ENCODE results near the gene KYAT1.

Gene KYAT1

DNA sequence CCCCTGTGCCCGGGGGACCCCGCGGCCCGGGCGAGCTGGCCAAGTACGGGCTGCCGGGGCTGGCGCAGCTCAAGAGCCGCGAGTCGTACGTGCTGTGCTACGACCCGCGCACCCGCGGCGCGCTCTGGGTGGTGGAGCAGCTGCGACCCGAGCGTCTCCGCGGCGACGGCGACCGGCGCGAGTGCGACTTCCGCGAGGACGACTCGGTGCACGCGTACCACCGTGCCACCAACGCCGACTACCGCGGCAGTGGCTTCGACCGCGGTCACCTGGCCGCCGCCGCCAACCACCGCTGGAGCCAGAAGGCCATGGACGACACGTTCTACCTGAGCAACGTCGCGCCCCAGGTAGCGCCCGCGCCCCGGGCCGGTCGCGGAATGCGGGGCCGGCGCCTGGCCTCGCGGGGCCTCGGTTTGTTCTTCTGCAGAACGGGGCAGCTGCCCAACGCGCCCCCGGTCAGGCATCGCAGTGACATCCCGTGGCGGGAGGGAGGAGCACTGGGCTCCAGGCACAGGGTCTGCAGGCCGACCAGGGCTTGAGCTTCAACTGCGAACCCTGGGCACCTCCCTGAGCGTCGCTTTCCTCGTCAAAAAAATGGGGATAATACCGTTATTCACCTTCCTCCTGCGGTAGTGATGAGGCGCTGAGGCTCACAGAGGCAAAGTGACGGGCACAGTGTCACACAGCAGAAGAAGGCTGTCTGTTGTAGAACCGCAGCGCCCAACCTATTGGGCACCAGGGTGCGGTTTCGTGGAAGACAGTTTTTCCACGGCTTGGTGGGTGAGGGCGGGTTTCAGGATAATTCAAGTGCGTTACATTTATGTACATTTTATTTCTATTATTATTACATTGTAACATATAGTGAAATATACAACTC lies 62.7 kb downstream of the KYAT1 start:
- Histone ChIP-seq H3K27ac (ENCODE audit: low read length) (no peak overlapping the region), H3K36me3 (ENCODE audit: control insufficient read depth, low read depth, low read length) (peaks cover 27% of the 10 kb centered on the region), H3K4me1 (ENCODE audit: control insufficient read depth, low read depth, low read length) (no peaks in the 10 kb centered on the region), H3K27me3 (ENCODE audit: control insufficient read depth, insufficient read depth, low read length) (peaks cover 4% of the 10 kb centered on the region), H3K9me3 (ENCODE audit: control insufficient read depth, low read depth, low read length) (no peaks in the 10 kb centered on the region), H3K9ac (ENCODE audit: low read length) (no peak overlapping the region), H3K4me3 (ENCODE audit: low read length) (peak overlapping the region; percentile 61)

DNA sequence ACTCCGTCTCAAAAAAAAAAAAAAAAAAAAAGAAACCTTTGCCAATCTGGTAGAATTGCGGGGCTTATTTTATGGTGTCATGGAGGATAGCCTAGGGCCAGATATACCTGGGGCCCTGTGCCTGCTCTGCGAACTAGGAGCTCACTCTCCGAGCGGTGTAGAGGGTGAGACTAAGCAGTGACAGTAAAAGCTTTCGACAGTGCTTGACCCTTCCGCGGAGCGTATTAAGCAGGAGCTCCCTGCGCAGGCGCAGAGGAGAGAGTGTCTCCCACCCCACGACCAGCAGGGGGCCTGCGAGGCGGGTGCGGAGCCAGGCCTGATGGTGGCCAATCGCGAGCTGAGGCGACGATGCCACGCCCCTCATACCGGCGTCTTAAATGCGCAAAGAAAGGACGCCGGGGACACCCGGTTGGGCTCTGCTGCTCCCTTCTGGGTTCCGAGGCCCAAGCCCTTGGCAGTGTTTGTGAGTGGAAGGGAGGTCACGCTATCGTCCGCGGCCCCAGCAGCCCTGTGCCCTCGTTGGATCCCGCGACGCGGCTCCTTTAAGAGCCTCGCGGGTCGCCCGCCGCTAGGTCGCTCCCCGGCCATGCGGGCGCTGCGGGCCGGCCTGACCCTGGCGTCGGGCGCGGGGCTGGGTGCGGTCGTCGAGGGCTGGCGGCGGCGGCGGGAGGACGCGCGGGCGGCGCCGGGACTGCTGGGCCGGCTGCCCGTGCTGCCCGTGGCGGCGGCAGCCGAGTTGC lies 63.5 kb downstream of the KYAT1 start, which contains the start of gene ENDOG:
ENDOG (plus strand) TSS at position 402 of the 740 bp plus-strand sequence; CDS start at position 587, 185 bp downstream.
- Histone ChIP-seq H3K27ac (ENCODE audit: low read length) (no peak within 1 kb of the TSS), H3K9me3 (ENCODE audit: control insufficient read depth, low read depth, low read length) (no peaks in the 10 kb centered on the region), H3K9ac (ENCODE audit: low read length) (peak within 1 kb of the TSS; percentile 48), H3K36me3 (ENCODE audit: control insufficient read depth, low read depth, low read length) (peaks cover 19% of the 10 kb centered on the region), H3K4me3 (ENCODE audit: low read length) (peak within 1 kb of the TSS; percentile 61), H3K27me3 (ENCODE audit: control insufficient read depth, insufficient read depth, low read length) (peaks cover 4% of the 10 kb centered on the region), H3K4me1 (ENCODE audit: control insufficient read depth, low read depth, low read length) (no peaks in the 10 kb centered on the region)

DNA sequence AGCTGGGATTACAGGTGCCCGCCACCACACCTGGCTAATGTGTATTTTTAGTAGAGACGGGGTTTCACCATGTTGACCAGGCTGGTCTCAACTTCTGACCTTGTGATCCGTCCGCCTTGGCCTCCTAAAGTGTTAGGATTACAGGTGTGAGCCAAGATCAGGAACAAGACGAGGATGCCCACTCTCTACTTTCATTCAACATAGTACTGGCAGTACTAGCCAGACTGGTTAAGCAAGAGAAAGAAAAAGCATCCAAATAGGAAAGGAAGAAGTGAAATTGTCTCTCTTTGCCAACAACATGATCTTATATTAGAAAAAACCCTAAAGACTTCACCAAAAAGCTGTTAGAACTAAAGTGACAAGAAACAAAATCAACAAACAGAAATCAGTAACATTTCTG lies 70.9 kb downstream of the KYAT1 start:
- Histone ChIP-seq H3K36me3 (ENCODE audit: control insufficient read depth, low read depth, low read length) (peaks cover 10% of the 10 kb centered on the region), H3K4me1 (ENCODE audit: control insufficient read depth, low read depth, low read length) (no peaks in the 10 kb centered on the region), H3K4me3 (ENCODE audit: low read length) (no peak overlapping the region), H3K9me3 (ENCODE audit: control insufficient read depth, low read depth, low read length) (no peaks in the 10 kb centered on the region), H3K27me3 (ENCODE audit: control insufficient read depth, insufficient read depth, low read length) (no peaks in the 10 kb centered on the region), H3K27ac (ENCODE audit: low read length) (no peak overlapping the region), H3K9ac (ENCODE audit: low read length) (no peak overlapping the region)

DNA sequence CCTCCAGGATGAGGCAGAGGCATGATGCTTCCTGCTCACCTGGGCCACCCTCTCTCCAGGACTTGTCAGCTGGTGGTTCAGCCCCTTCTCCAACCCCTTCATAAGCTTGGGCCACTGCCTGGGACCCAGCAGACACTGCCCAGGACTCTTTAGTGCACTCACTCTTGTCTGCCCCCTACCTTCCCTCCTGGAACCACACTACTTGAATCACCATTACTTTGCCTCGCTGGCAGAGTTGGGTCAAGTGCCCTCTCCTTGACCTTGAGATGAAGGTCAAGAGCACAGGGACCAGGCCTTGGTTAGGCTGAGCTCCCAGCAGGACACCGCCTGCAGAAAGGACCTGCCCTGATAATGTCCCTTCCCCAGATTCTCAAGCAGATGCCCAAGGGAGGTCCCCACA lies 71.9 kb downstream of the KYAT1 start:
- peaks cover 19% of the 10 kb centered on the region for H3K36me3 ChIP-seq (ENCODE audit: control insufficient read depth, low read depth, low read length)
- no peak overlapping the region for H3K4me3 ChIP-seq (ENCODE audit: low read length)
- no peaks in the 10 kb centered on the region for H3K4me1 ChIP-seq (ENCODE audit: control insufficient read depth, low read depth, low read length)
- H3K27me3 ChIP-seq (ENCODE audit: control insufficient read depth, insufficient read depth, low read length), result no peaks in the 10 kb centered on the region
- no peak overlapping the region for H3K9ac ChIP-seq (ENCODE audit: low read length)
- H3K9me3 ChIP-seq (ENCODE audit: control insufficient read depth, low read depth, low read length), result no peaks in the 10 kb centered on the region
- H3K27ac ChIP-seq (ENCODE audit: low read length), result no peak overlapping the region

DNA sequence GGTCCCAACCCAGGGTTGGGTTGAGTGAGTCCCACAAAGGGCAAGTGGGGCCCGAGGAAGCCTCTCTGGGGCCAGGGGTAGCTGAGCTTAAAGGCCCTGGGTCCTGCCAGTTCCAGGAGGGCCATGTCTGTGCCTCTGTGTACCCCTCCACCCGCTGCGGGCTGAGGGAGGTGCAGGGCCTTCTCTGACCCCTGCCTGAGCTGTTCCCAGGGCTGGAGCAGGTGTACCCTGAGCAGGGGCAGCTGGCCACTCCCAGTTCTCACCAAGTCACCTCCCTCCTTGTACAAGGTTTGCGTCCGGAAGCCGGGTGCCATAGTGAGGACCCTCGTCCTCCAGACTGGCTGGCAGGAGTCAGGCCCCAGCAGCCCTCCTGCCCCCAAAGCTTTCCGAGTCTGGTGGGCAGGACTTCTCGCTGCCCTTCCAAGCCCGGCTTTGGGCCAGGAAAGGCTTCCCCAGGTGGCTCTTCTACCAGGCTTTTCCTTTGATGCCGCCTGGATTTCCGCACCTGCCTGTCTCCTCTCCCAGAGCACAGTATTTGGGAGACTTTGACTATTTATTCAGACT lies 72.6 kb downstream of the KYAT1 start:
- H3K9me3 ChIP-seq (ENCODE audit: control insufficient read depth, low read depth, low read length), result no peaks in the 10 kb centered on the region
- no peaks in the 10 kb centered on the region for H3K27me3 ChIP-seq (ENCODE audit: control insufficient read depth, insufficient read depth, low read length)
- H3K36me3 ChIP-seq (ENCODE audit: control insufficient read depth, low read depth, low read length), result peaks cover 22% of the 10 kb centered on the region
- no peaks in the 10 kb centered on the region for H3K4me1 ChIP-seq (ENCODE audit: control insufficient read depth, low read depth, low read length)
- H3K27ac ChIP-seq (ENCODE audit: low read length), result no peak overlapping the region
- H3K4me3 ChIP-seq (ENCODE audit: low read length), result no peak overlapping the region
- no peak overlapping the region for H3K9ac ChIP-seq (ENCODE audit: low read length)

DNA sequence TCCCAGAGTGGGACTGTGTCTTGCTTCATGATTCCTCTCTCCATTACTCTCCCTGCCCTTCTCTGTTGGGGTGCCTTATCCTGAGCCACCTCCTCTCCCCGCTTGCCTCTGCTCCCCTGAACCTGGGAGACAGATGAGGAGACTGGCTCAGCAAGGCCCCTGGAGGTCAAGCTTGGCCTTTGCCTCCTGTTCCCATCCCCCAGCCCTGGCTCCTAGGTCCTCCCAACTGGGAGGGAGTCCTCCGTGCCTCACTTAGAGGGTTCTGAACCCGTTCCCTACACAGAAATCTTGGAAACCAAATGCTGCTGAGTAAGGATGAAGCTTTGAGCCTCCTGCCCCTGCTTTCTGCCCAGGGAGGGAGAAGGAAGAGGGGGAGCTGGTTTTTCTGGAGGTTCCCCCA lies 73.2 kb downstream of the KYAT1 start:
- no peaks in the 10 kb centered on the region for H3K9me3 ChIP-seq (ENCODE audit: control insufficient read depth, low read depth, low read length)
- H3K4me1 ChIP-seq (ENCODE audit: control insufficient read depth, low read depth, low read length), result no peaks in the 10 kb centered on the region
- H3K4me3 ChIP-seq (ENCODE audit: low read length), result no peak overlapping the region
- H3K9ac ChIP-seq (ENCODE audit: low read length), result no peak overlapping the region
- no peaks in the 10 kb centered on the region for H3K27me3 ChIP-seq (ENCODE audit: control insufficient read depth, insufficient read depth, low read length)
- H3K27ac ChIP-seq (ENCODE audit: low read length), result no peak overlapping the region
- H3K36me3 ChIP-seq (ENCODE audit: control insufficient read depth, low read depth, low read length), result peaks cover 27% of the 10 kb centered on the region

DNA sequence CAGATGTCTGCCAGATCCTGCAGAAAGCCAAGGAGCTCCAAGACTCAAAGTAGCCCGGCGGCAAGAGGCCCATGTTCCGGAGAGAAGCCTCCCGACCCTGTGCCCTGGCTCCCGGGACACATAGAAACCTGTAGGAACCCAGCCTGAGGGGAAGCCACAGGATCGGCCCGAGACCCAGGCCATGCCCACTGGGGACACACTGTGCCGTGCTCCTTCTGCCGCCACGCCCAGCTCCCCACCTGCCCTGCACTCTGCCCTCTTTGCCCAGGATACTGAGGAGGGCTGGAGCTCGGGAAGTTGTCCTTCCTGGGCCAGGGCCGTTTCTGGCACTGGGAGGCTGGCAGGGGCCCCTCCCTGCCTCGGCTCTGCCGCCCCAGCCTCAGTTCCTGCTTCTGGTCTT lies 73.9 kb downstream of the KYAT1 start:
- Histone ChIP-seq H3K4me3 (ENCODE audit: low read length) (no peak overlapping the region), H3K9ac (ENCODE audit: low read length) (no peak overlapping the region), H3K36me3 (ENCODE audit: control insufficient read depth, low read depth, low read length) (peaks cover 34% of the 10 kb centered on the region), H3K27ac (ENCODE audit: low read length) (no peak overlapping the region), H3K27me3 (ENCODE audit: control insufficient read depth, insufficient read depth, low read length) (no peaks in the 10 kb centered on the region), H3K4me1 (ENCODE audit: control insufficient read depth, low read depth, low read length) (no peaks in the 10 kb centered on the region), H3K9me3 (ENCODE audit: control insufficient read depth, low read depth, low read length) (no peaks in the 10 kb centered on the region)

DNA sequence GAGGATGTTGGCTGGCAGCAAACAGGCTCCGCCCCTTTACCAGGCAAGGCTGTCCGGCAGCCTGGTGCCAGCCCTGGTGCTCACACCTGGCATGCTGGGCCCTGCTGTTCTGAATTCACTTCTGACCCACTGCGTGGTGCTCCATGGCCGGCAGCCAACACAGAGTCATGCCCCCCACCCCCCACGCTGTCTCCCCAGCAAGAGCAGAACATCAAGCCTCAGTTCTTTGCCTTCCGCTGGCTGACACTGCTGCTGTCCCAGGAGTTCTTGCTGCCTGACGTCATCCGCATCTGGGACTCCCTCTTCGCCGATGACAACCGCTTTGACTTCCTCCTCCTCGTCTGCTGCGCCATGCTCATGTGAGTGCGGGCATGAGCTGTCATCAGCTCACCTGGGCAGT lies 76.1 kb downstream of the KYAT1 start:
- Histone ChIP-seq H3K9me3 (ENCODE audit: control insufficient read depth, low read depth, low read length) (no peaks in the 10 kb centered on the region), H3K27me3 (ENCODE audit: control insufficient read depth, insufficient read depth, low read length) (no peaks in the 10 kb centered on the region), H3K4me3 (ENCODE audit: low read length) (no peak overlapping the region), H3K36me3 (ENCODE audit: control insufficient read depth, low read depth, low read length) (peaks cover 40% of the 10 kb centered on the region), H3K9ac (ENCODE audit: low read length) (no peak overlapping the region), H3K4me1 (ENCODE audit: control insufficient read depth, low read depth, low read length) (no peaks in the 10 kb centered on the region), H3K27ac (ENCODE audit: low read length) (no peak overlapping the region)

DNA sequence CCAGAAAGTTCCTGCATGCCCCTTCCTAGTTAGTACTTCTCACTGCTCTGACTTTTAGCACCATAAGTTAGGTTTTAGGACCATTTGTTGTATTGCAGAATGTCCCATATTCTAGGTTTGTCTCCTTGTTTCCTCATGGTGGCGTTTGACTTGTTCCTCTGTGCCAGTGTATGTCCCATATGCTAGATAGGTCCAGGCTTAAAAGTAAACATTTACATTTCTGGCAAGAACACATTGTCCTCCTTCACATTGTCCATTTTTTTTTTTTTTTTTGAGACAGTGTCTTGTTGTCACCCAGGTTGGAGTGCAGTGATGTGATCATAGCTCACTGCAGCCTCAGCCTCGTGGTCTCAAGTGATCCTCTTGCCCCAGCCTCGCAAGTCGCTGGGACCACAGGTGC lies 79.3 kb downstream of the KYAT1 start:
- H3K27ac ChIP-seq (ENCODE audit: low read length), result no peak overlapping the region
- H3K27me3 ChIP-seq (ENCODE audit: control insufficient read depth, insufficient read depth, low read length), result no peaks in the 10 kb centered on the region
- no peak overlapping the region for H3K9ac ChIP-seq (ENCODE audit: low read length)
- H3K9me3 ChIP-seq (ENCODE audit: control insufficient read depth, low read depth, low read length), result no peaks in the 10 kb centered on the region
- peaks cover 49% of the 10 kb centered on the region for H3K36me3 ChIP-seq (ENCODE audit: control insufficient read depth, low read depth, low read length)
- H3K4me1 ChIP-seq (ENCODE audit: control insufficient read depth, low read depth, low read length), result no peaks in the 10 kb centered on the region
- H3K4me3 ChIP-seq (ENCODE audit: low read length), result no peak overlapping the region

DNA sequence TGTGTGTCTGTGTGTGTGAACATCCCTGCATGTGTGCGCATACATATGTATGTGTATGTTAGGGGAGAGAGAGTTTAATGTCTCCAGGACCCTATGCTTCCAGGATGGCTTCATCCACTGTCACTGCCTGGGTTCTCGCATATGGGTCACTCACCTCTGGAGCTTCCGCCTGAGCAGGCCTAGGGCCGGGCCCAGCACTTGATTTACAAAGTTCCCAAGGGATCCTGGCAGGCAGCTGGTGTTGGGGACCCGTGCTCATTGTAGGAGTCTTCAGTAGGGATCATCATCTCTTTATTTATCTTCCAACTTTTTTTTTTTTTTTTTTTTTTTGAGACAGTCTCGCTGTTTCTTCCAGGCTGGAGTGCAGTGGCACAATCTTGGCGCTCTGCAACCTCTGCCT lies 81.7 kb downstream of the KYAT1 start:
- Histone ChIP-seq H3K27me3 (ENCODE audit: control insufficient read depth, insufficient read depth, low read length) (no peaks in the 10 kb centered on the region), H3K9ac (ENCODE audit: low read length) (no peak overlapping the region), H3K27ac (ENCODE audit: low read length) (no peak overlapping the region), H3K4me3 (ENCODE audit: low read length) (no peak overlapping the region), H3K9me3 (ENCODE audit: control insufficient read depth, low read depth, low read length) (no peaks in the 10 kb centered on the region), H3K4me1 (ENCODE audit: control insufficient read depth, low read depth, low read length) (no peaks in the 10 kb centered on the region), H3K36me3 (ENCODE audit: control insufficient read depth, low read depth, low read length) (peaks cover 43% of the 10 kb centered on the region)

DNA sequence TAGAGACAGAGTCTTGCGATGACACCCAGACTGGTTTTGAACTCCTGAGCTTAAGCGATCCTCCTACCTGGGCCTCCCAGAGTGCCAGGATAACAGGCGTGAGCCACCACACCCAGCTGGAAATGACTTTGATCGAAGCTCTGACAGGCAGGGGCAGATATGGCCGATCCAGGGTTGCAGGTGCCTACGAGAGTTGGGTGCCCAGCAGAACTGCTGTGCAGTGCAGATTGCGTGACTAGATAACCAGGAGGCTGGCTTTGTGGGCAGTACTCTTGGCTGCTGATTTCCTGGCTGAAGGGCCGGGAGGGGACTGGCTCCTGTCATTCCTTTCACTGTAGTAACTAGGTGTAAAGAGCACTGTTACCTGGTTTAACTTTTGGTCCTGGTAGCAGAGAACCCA lies 82.9 kb downstream of the KYAT1 start:
- Histone ChIP-seq H3K36me3 (ENCODE audit: control insufficient read depth, low read depth, low read length) (peaks cover 41% of the 10 kb centered on the region), H3K27ac (ENCODE audit: low read length) (no peak overlapping the region), H3K4me1 (ENCODE audit: control insufficient read depth, low read depth, low read length) (no peaks in the 10 kb centered on the region), H3K9me3 (ENCODE audit: control insufficient read depth, low read depth, low read length) (no peaks in the 10 kb centered on the region), H3K27me3 (ENCODE audit: control insufficient read depth, insufficient read depth, low read length) (no peaks in the 10 kb centered on the region), H3K9ac (ENCODE audit: low read length) (no peak overlapping the region), H3K4me3 (ENCODE audit: low read length) (no peak overlapping the region)
